Endometrial microvascular endothelial cells (primary cell): ENCODE data around the gene OSBPL9. TPM values are rescaled to one million over a fixed set of nuclear protein-coding genes. Genes with fewer than 3 reads are reported as not detected.

ENCODE experiments used
- in situ Hi-C: cut with HindIII; loops from 2 replicates; pipeline ENCODE4 v1.10.0; 2017; ENCODE audit warnings: low sequenced_read_pairs, low pct_unique_long_range_greater_than_20kb; ENCODE audit errors: inconsistent ontology term
- total RNA-seq: library from RNA; depleted of rRNA; stranded (reverse); fragments of >200 nt; gene quantifications from one replicate; pipeline ENCODE4 v1.2.3, GENCODE V29; 2015; ENCODE audit errors: inconsistent ontology term

Gene OSBPL9
- 62.5 TPM for total RNA-seq

GRCh38 chr1:51616903-51617708, at the start of gene OSBPL9:
Gene OSBPL9 (plus strand): TSS chr1:51617092. CDS start chr1:51617111, 19 bp downstream.
- in situ Hi-C loops = no loop called here

- in situ Hi-C loops = no loop called here
These were observed 49.2 kb upstream of the OSBPL9 start for GRCh38 chr1:51567653-51568052.

- in situ Hi-C loops = no loop called here
These were observed 48.5 kb upstream of the OSBPL9 start for GRCh38 chr1:51568231-51568935.

- in situ Hi-C loops = no loop called here
These were observed 47.4 kb upstream of the OSBPL9 start for GRCh38 chr1:51569284-51570062.

GRCh38 chr1:51570063-51570710, 46.7 kb upstream of the OSBPL9 start:
- in situ Hi-C loops = no loop called here

GRCh38 chr1:51572365-51572764, 44.5 kb upstream of the OSBPL9 start:
- in situ Hi-C loops = no loop called here

- in situ Hi-C loops = no loop called here
These were observed 42.1 kb upstream of the OSBPL9 start for GRCh38 chr1:51574796-51575195.

- in situ Hi-C loops = no loop called here
These were observed 41.3 kb upstream of the OSBPL9 start for GRCh38 chr1:51575406-51576084.

GRCh38 chr1:51576085-51576444, 40.8 kb upstream of the OSBPL9 start:
- in situ Hi-C loops = no loop called here

GRCh38 chr1:51576923-51577322, 40.0 kb upstream of the OSBPL9 start:
- in situ Hi-C loops = no loop called here

GRCh38 chr1:51578383-51579109, 38.3 kb upstream of the OSBPL9 start:
- in situ Hi-C loops = no loop called here

- in situ Hi-C loops = no loop called here
These were observed 35.7 kb upstream of the OSBPL9 start for GRCh38 chr1:51581238-51581637.

- in situ Hi-C loops = no loop called here
These were observed 33.4 kb upstream of the OSBPL9 start for GRCh38 chr1:51583532-51583931.

- in situ Hi-C loops = no loop called here
These were observed 32.9 kb upstream of the OSBPL9 start for GRCh38 chr1:51584021-51584420.

GRCh38 chr1:51592711-51593110, 24.2 kb upstream of the OSBPL9 start:
- in situ Hi-C loops = no loop called here

GRCh38 chr1:51594716-51595115, 22.2 kb upstream of the OSBPL9 start:
- in situ Hi-C loops = no loop called here

- in situ Hi-C loops = no loop called here
These were observed 16.4 kb upstream of the OSBPL9 start for GRCh38 chr1:51600529-51600928.

- in situ Hi-C loops = no loop called here
These were observed 15.9 kb upstream of the OSBPL9 start for GRCh38 chr1:51600965-51601364.
